Measurements from ENCODE around the gene MPST.
A peak's percentile ranks its signal among the peaks of the same experiment; 100 is the strongest.

MPST gene

GRCh38 chr22:37051391-37052385, 32.1 kb downstream of the MPST start, which contains the start of gene KCTD17:
Gene KCTD17 (plus strand): TSS chr22:37051742. CDS start chr22:37051761, 19 bp downstream.
- H4K20me1 ChIP-seq (ENCODE audit: low read depth, low read length): no peaks in the 10 kb centered on the region
- no peaks in the 10 kb centered on the region for H3F3A ChIP-seq (ENCODE audit: insufficient read depth)
- H3K4me2 ChIP-seq (ENCODE audit: low read depth, low read length, poor library complexity, severe bottlenecking): peak within 1 kb of the TSS; percentile 68
- H2AFZ ChIP-seq (ENCODE audit: low read depth, low read length, severe bottlenecking): peak within 1 kb of the TSS; percentile 90
- H3K79me2 ChIP-seq (ENCODE audit: insufficient read depth, low read length): no peaks in the 10 kb centered on the region
- no peaks in the 10 kb centered on the region for H3K9me3 ChIP-seq (ENCODE audit: insufficient read depth, low read length)
- no peaks in the 10 kb centered on the region for H3K27me3 ChIP-seq (ENCODE audit: low read length)
- no peaks in the 10 kb centered on the region for H3K36me3 ChIP-seq (ENCODE audit: low read length)
- no peaks in the 10 kb centered on the region for H3K9me2 ChIP-seq (replicated peaks; ENCODE audit: insufficient read depth, low read length)
- peak within 1 kb of the TSS; percentile 56 for H3K4me3 ChIP-seq (ENCODE audit: insufficient read depth, low read length, poor library complexity, severe bottlenecking)
- peak within 1 kb of the TSS; percentile 59 for H3K9ac ChIP-seq (ENCODE audit: low read length)
- no peak within 1 kb of the TSS for H3K27ac ChIP-seq (ENCODE audit: low read depth, low read length)
- TF ChIP-seq CTCF (IDR thresholded peaks at IDR 0.05; ENCODE audit: insufficient read depth, low read length, poor library complexity, severe bottlenecking) (no peak), EZH2phosphoT487 (conservative IDR thresholded peaks at IDR 0.05; ENCODE audit: low read length) (no peak)

GRCh38 chr22:37052386-37053309, 33.1 kb downstream of the MPST start:
- H3K27me3 ChIP-seq (ENCODE audit: low read length): no peaks in the 10 kb centered on the region
- no peaks in the 10 kb centered on the region for H3K79me2 ChIP-seq (ENCODE audit: insufficient read depth, low read length)
- H3K4me3 ChIP-seq (ENCODE audit: insufficient read depth, low read length, poor library complexity, severe bottlenecking): no peak overlapping the region
- no peaks in the 10 kb centered on the region for H3K9me3 ChIP-seq (ENCODE audit: insufficient read depth, low read length)
- no peak for TF ChIP-seq CTCF (IDR thresholded peaks at IDR 0.05; ENCODE audit: insufficient read depth, low read length, poor library complexity, severe bottlenecking)
- no peak for TF ChIP-seq EZH2phosphoT487 (conservative IDR thresholded peaks at IDR 0.05; ENCODE audit: low read length)
- no peaks in the 10 kb centered on the region for H3F3A ChIP-seq (ENCODE audit: insufficient read depth)
- no peaks in the 10 kb centered on the region for H4K20me1 ChIP-seq (ENCODE audit: low read depth, low read length)
- no peaks in the 10 kb centered on the region for H3K36me3 ChIP-seq (ENCODE audit: low read length)
- peak overlapping the region; percentile 68 for H3K4me2 ChIP-seq (ENCODE audit: low read depth, low read length, poor library complexity, severe bottlenecking)
- H3K9ac ChIP-seq (ENCODE audit: low read length): no peak overlapping the region
- H2AFZ ChIP-seq (ENCODE audit: low read depth, low read length, severe bottlenecking): no peak overlapping the region
- no peak overlapping the region for H3K27ac ChIP-seq (ENCODE audit: low read depth, low read length)
- H3K9me2 ChIP-seq (replicated peaks; ENCODE audit: insufficient read depth, low read length): no peaks in the 10 kb centered on the region

- H3K27me3 ChIP-seq (ENCODE audit: low read length): no peaks in the 10 kb centered on the region
Measured at GRCh38 chr22:37053310-37054055, 33.9 kb downstream of the MPST start.

More at GRCh38 chr22:37053310-37054055, 33.9 kb downstream of the MPST start:
- H3K9ac ChIP-seq (ENCODE audit: low read length): no peak overlapping the region
- H3F3A ChIP-seq (ENCODE audit: insufficient read depth): no peaks in the 10 kb centered on the region
- no peak for TF ChIP-seq EZH2phosphoT487 (conservative IDR thresholded peaks at IDR 0.05; ENCODE audit: low read length)
- no peak for TF ChIP-seq CTCF (IDR thresholded peaks at IDR 0.05; ENCODE audit: insufficient read depth, low read length, poor library complexity, severe bottlenecking)
- no peaks in the 10 kb centered on the region for H4K20me1 ChIP-seq (ENCODE audit: low read depth, low read length)
- no peak overlapping the region for H2AFZ ChIP-seq (ENCODE audit: low read depth, low read length, severe bottlenecking)
- no peaks in the 10 kb centered on the region for H3K79me2 ChIP-seq (ENCODE audit: insufficient read depth, low read length)
- H3K9me3 ChIP-seq (ENCODE audit: insufficient read depth, low read length): no peaks in the 10 kb centered on the region
- no peak overlapping the region for H3K4me3 ChIP-seq (ENCODE audit: insufficient read depth, low read length, poor library complexity, severe bottlenecking)
- H3K36me3 ChIP-seq (ENCODE audit: low read length): no peaks in the 10 kb centered on the region
- H3K9me2 ChIP-seq (replicated peaks; ENCODE audit: insufficient read depth, low read length): no peaks in the 10 kb centered on the region
- no peak overlapping the region for H3K27ac ChIP-seq (ENCODE audit: low read depth, low read length)
- no peak overlapping the region for H3K4me2 ChIP-seq (ENCODE audit: low read depth, low read length, poor library complexity, severe bottlenecking)

Measured in SU-DHL-6 (cell line).